Vagina (tissue), 2 donors: Measurements from ENCODE around the gene MDM1. TPM values are rescaled to one million over a fixed set of nuclear protein-coding genes. Genes with fewer than 3 reads are reported as not detected.

ENCODE experiments used
- DNase-seq, 2 donors: peaks; one replicate each; pipeline ENCODE4 v3.0.0-alpha.2; 2017; ENCODE audit errors: extremely low spot score in 2 of 2
- H3K27ac ChIP-seq: fragments of 200-600 bp; sonication (generic); one replicate; pipeline ENCODE4 v1.5.1; 2019
- H3K27me3 ChIP-seq: fragments of 200-600 bp; sonication (generic); one replicate; pipeline ENCODE4 v1.5.1; 2019
- H3K36me3 ChIP-seq, 2 donors: fragments of 200-600 bp; sonication (generic); one replicate each; pipeline ENCODE4 v1.5.1; 2017 to 2019
- H3K4me1 ChIP-seq: fragments of 200-600 bp; sonication (generic); one replicate; pipeline ENCODE4 v1.5.1; 2019
- H3K4me3 ChIP-seq, 2 donors: fragments of 200-600 bp; sonication (generic); 1 replicate in 1 of 2; 2 replicates in 1 of 2; pipeline ENCODE4 v1.5.1; 2016 to 2019
- H3K9me3 ChIP-seq: fragments of 200-600 bp; sonication (generic); one replicate; pipeline ENCODE4 v1.5.1; 2019
- CTCF ChIP-seq, 3 experiments: fragments of 450-650 bp in 2 of 3; fragments of 200-600 bp in 1 of 3; sonication (generic) in 1 of 3; IDR thresholded peaks; one replicate each; pipeline ENCODE4 v1.5.1; 2017 to 2019; ENCODE audit warnings: antibody characterized with exemption in 3 of 3, mild to moderate bottlenecking in 2 of 3, moderate library complexity in 2 of 3
- POLR2A ChIP-seq, 2 donors: fragments of 450-650 bp; IDR thresholded peaks; one replicate each; pipeline ENCODE4 v1.6.1; 2017; ENCODE audit warnings: antibody characterized with exemption in 2 of 2, mild to moderate bottlenecking in 2 of 2, moderate library complexity in 2 of 2
- POLR2AphosphoS5 ChIP-seq, 2 donors: sonication (generic); formaldehyde crosslinking; IDR thresholded peaks; one replicate each; pipeline ENCODE4 v1.9.0; 2017; ENCODE audit warnings: antibody characterized with exemption in 2 of 2, mild to moderate bottlenecking in 2 of 2, low read depth in 1 of 2; ENCODE audit not compliant: insufficient read depth in 1 of 2
- intact Hi-C: fragments of 100-400 bp; cut with DNase I; formaldehyde crosslinking; loops from one replicate; pipeline ENCODE4 v1.15.1; 2023
- total RNA-seq: library from RNA; depleted of rRNA; stranded (reverse); fragments of >200 nt; gene quantifications from one replicate; pipeline ENCODE4 v1.2.3, GENCODE V29; 2016

MDM1 gene
- total RNA-seq, 1 donor from 2014 or later = 30.0 TPM

DNA sequence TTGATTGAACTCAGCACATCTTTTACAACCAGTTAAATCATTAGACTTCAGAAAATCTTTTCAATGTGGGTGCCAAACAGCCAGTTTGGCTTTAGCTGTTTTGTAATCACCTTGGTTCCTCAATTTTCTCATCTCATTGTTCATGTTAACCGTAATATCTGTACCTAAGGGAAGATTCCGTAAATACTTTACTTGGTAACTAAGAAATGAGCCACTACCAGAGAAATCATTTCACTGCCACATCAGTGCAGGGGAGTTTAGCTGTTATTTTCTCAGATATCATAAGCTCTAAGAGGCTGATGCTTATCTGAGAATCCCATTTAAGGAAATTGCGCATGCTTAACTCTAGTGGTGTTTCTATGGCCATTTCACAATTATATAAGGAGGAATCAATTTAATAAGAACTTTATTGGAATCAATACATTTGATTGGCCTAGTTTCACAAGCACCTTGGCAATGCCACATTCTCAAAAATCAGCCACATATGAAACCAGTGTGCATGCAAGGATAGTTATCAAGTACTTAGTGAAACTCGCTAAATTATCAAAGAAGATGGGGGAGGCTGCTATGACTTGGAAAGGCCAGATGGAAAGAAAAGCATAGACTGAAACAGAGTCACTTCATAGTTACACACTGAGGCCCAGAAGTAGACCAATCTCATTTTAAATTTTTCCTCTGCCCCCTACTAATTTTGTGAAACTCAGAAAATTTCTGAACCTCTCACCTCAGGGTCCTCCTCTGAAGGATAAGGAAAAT is 50.7 kb downstream of the MDM1 start:
- Histone ChIP-seq H3K9me3 (no peaks in the 10 kb centered on the region), H3K36me3 (no peaks in the 10 kb centered on the region), H3K27me3 (no peaks in the 10 kb centered on the region), H3K4me1 (no peaks in the 10 kb centered on the region), H3K27ac (no peak overlapping the region), H3K4me3 (no peak overlapping the region)
- intact Hi-C loops = no loop called here
- TF ChIP-seq POLR2A (IDR thresholded peaks at IDR 0.05) (no peak), CTCF (IDR thresholded peaks at IDR 0.05) (no peak), POLR2AphosphoS5 (IDR thresholded peaks at IDR 0.05; ENCODE audit: insufficient read depth in 1 of 2, low read depth in 1 of 2) (no peak)
- no peak for DNase-seq

DNA sequence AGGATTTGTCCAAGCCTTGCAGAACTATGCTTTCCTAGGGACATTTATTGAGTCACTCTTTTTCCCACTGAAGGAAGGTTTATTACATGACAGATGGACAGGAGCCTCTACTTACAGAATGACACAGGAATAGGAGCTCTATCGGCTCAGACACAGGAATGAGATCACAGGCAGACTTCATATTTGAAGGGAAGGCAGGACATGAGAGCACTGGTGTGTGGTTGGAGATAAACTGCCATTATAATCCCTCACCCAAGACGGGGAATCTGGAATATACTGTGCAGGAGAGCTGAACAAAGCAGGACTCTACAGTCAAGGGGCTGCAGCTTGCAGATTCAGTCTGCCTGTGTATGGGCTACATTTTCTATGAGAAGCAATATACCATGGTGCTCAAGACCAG is 51.9 kb downstream of the MDM1 start:
- no peak for DNase-seq
- Histone ChIP-seq H3K4me3 (no peak overlapping the region), H3K9me3 (no peaks in the 10 kb centered on the region), H3K4me1 (no peaks in the 10 kb centered on the region), H3K36me3 (no peaks in the 10 kb centered on the region), H3K27ac (no peak overlapping the region), H3K27me3 (no peaks in the 10 kb centered on the region)
- intact Hi-C loops = no loop called here
- no peak for TF ChIP-seq POLR2A (IDR thresholded peaks at IDR 0.05)
- no peak for TF ChIP-seq POLR2AphosphoS5 (IDR thresholded peaks at IDR 0.05; ENCODE audit: insufficient read depth in 1 of 2, low read depth in 1 of 2)
- no peak for TF ChIP-seq CTCF (IDR thresholded peaks at IDR 0.05)

- Histone ChIP-seq H3K9me3 (no peaks in the 10 kb centered on the region), H3K4me1 (no peaks in the 10 kb centered on the region), H3K27me3 (no peaks in the 10 kb centered on the region), H3K27ac (no peak overlapping the region), H3K36me3 (no peaks in the 10 kb centered on the region), H3K4me3 (no peak overlapping the region)
- DNase-seq = no peak
- TF ChIP-seq POLR2A (IDR thresholded peaks at IDR 0.05) (no peak), CTCF (IDR thresholded peaks at IDR 0.05) (no peak), POLR2AphosphoS5 (IDR thresholded peaks at IDR 0.05; ENCODE audit: insufficient read depth in 1 of 2, low read depth in 1 of 2) (no peak)
- intact Hi-C loops = no loop called here
These were observed 52.7 kb downstream of the MDM1 start for GRCh38 chr12:68279227-68280054.

DNA sequence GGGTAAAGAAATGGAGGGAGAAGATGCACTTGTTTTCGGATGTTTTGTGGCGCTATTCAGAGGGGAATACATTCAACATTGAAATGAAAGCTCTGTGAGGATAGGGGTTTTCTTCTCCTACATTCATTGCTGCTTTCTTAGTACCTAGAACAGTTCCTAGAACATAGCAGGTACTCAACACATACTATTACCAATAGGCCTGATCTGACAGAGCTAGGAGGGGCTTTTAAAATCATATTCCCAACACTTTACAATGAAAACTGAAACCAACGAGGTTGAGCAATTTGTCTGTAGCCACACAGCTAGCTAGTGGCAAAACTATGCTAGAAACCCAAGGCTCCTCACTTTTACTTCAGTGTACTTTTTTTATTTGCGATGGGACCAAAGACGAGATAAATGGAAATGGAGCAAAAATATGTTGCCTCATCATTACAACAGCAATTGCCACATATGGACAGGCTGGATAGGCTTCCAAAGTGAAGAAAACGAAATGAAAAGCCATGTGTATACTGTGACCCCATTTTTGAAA is 55.7 kb downstream of the MDM1 start:
- DNase-seq = no peak
- no peak overlapping the region for H3K27ac ChIP-seq
- intact Hi-C loops = no loop called here
- no peak for TF ChIP-seq POLR2AphosphoS5 (IDR thresholded peaks at IDR 0.05; ENCODE audit: insufficient read depth in 1 of 2, low read depth in 1 of 2)
- no peak for TF ChIP-seq POLR2A (IDR thresholded peaks at IDR 0.05)
- TF ChIP-seq CTCF (IDR thresholded peaks at IDR 0.05) = no peak
- no peaks in the 10 kb centered on the region for H3K27me3 ChIP-seq
- H3K36me3 ChIP-seq = no peaks in the 10 kb centered on the region
- H3K4me1 ChIP-seq = no peaks in the 10 kb centered on the region
- no peaks in the 10 kb centered on the region for H3K9me3 ChIP-seq
- no peak overlapping the region for H3K4me3 ChIP-seq
